Esophagus squamous epithelium (tissue), 5 donors: Measurements from ENCODE around the gene C1orf53. TPM values are rescaled to one million over a fixed set of nuclear protein-coding genes. Genes with fewer than 3 reads are reported as not detected.

Experiments used
- DNase-seq: peaks from one replicate; lab custom pipeline; 2025; lab: John Stamatoyannopoulos, UW
- H3K27ac ChIP-seq, 4 donors: fragments of 200-600 bp; sonication (generic); one replicate each; pipeline ENCODE4 v1.5.1; 2016 to 2019; ENCODE audit warnings: mild to moderate bottlenecking in 1 of 4
- H3K27me3 ChIP-seq, 4 donors: fragments of 200-600 bp; sonication (generic); 1 replicate in 3 of 4; 2 replicates in 1 of 4; pipeline versions ENCODE4 v1.5.1 to v1.6.0; 2017 to 2021; ENCODE audit warnings: antibody characterized with exemption in 1 of 4
- H3K36me3 ChIP-seq, 3 donors: fragments of 200-600 bp; sonication (generic); one replicate each; pipeline ENCODE4 v1.5.1; 2016 to 2019
- H3K4me1 ChIP-seq, 3 donors: fragments of 200-600 bp; sonication (generic); one replicate each; pipeline ENCODE4 v1.5.1; 2017 to 2019
- H3K4me3 ChIP-seq, 4 donors: fragments of 200-600 bp; sonication (generic); 1 replicate in 3 of 4; 2 replicates in 1 of 4; pipeline ENCODE4 v1.5.1; 2016 to 2019; ENCODE audit warnings: mild to moderate bottlenecking in 2 of 4, moderate library complexity in 1 of 4
- H3K9me3 ChIP-seq, 3 donors: fragments of 200-600 bp; sonication (generic); one replicate each; pipeline ENCODE4 v1.5.1; 2016 to 2019
- POLR2A ChIP-seq, 4 donors: fragments of 450-650 bp; IDR thresholded peaks; one replicate each; pipeline ENCODE4 v1.6.1; 2017; ENCODE audit warnings: antibody characterized with exemption in 4 of 4, mild to moderate bottlenecking in 4 of 4, moderate library complexity in 3 of 4
- WGBS, 2 donors: methylation state at CpG; one replicate each; pipeline ENCODE4 v1.1.5; 2018; 5-methylcytosine and 5-hydroxymethylcytosine counted together
- intact Hi-C: fragments of 100-400 bp; cut with DNase I; formaldehyde crosslinking; loops from one replicate; pipeline ENCODE4 v1.15.0; 2022
- total RNA-seq, 4 donors: library from RNA; depleted of rRNA; stranded (reverse); fragments of >200 nt; gene quantifications; one replicate each; pipeline ENCODE4 v1.1.0, GENCODE V29; 2016
- TF ChIP-seq, protein P1 (sequence below), 6 experiments: fragments of 450-650 bp in 4 of 6; fragments of 200-600 bp in 2 of 6; sonication (generic) in 2 of 6; IDR thresholded peaks; one replicate each; pipeline ENCODE4 v1.5.1; 2016 to 2019; ENCODE audit warnings: antibody characterized with exemption in 6 of 6, mild to moderate bottlenecking in 4 of 6, moderate library complexity in 4 of 6
- donor health status: DM: yes; HTN: yes; CAD: no.

C1orf53 gene
- total RNA-seq, 4 donors from 2014 or later = 3.4 to 7.2 TPM; not detected in 2

DNA sequence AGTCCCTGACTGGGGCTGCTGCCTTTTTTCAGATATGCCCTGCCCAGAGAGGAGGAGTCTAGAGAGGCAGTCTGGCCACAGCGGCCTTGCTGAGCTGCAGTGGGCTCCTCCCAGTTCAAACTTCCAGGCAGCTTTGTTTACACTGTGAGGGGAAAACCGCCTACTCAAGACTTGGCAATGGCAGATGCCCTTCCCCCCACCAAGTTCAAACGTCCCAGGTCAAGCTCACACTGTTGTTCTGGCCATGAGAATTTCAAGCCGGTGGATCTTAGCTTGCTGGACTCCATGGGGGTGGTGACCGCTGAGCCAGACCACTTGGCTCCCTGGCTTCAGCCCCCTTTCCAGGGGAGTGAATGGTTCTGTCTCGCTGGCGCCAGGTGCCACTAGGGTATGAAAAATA lies 18.3 kb upstream of the C1orf53 start:
- peaks cover 0 to 24% (median 0%) of the 10 kb centered on the region in 4 donors for H3K27me3 ChIP-seq
- H3K9me3 ChIP-seq = no peaks in the 10 kb centered on the region
- no peaks in the 10 kb centered on the region for H3K4me1 ChIP-seq
- no peak overlapping the region for H3K4me3 ChIP-seq
- DNase-seq = no peak
- intact Hi-C loops = no loop called here
- no peaks in the 10 kb centered on the region for H3K36me3 ChIP-seq
- H3K27ac ChIP-seq = no peak overlapping the region
- TF ChIP-seq POLR2A (IDR thresholded peaks at IDR 0.05) = no peak
- TF ChIP-seq, protein P1, sequence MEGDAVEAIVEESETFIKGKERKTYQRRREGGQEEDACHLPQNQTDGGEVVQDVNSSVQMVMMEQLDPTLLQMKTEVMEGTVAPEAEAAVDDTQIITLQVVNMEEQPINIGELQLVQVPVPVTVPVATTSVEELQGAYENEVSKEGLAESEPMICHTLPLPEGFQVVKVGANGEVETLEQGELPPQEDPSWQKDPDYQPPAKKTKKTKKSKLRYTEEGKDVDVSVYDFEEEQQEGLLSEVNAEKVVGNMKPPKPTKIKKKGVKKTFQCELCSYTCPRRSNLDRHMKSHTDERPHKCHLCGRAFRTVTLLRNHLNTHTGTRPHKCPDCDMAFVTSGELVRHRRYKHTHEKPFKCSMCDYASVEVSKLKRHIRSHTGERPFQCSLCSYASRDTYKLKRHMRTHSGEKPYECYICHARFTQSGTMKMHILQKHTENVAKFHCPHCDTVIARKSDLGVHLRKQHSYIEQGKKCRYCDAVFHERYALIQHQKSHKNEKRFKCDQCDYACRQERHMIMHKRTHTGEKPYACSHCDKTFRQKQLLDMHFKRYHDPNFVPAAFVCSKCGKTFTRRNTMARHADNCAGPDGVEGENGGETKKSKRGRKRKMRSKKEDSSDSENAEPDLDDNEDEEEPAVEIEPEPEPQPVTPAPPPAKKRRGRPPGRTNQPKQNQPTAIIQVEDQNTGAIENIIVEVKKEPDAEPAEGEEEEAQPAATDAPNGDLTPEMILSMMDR (IDR thresholded peaks at IDR 0.05) = no peak
- 43% methylated on average over 2 of the region's 7 CpGs; no CpG with 5 or more reads in 1 of the 2 donors for WGBS, 2 donors

- no peaks in the 10 kb centered on the region for H3K36me3 ChIP-seq
- no peak overlapping the region for H3K27ac ChIP-seq
- no peak for DNase-seq
- peaks cover 0 to 45% (median 2%) of the 10 kb centered on the region in 4 donors for H3K27me3 ChIP-seq
- no peaks in the 10 kb centered on the region for H3K4me1 ChIP-seq
- H3K4me3 ChIP-seq = no peak overlapping the region
- TF ChIP-seq, protein P1 (IDR thresholded peaks at IDR 0.05) = no peak
- TF ChIP-seq POLR2A (IDR thresholded peaks at IDR 0.05) = no peak
- 60 to 82% methylated on average over 2 of the region's 2 CpGs for WGBS, 2 donors
- no peaks in the 10 kb centered on the region for H3K9me3 ChIP-seq
- intact Hi-C loops = no loop called here
Observed at GRCh38 chr1:197890936-197891335, 11.5 kb upstream of the C1orf53 start.

- Histone ChIP-seq H3K9me3 (no peaks in the 10 kb centered on the region), H3K4me1 (no peaks in the 10 kb centered on the region), H3K27ac (no peak overlapping the region), H3K27me3 (peaks cover 0 to 58% (median 2%) of the 10 kb centered on the region in 4 donors), H3K36me3 (no peaks in the 10 kb centered on the region), H3K4me3 (no peak overlapping the region)
- no peak for DNase-seq
- intact Hi-C loops = no loop called here
- TF ChIP-seq, protein P1 (IDR thresholded peaks at IDR 0.05) = no peak
- TF ChIP-seq POLR2A (IDR thresholded peaks at IDR 0.05) = no peak
Observed at GRCh38 chr1:197892684-197893083, 9.7 kb upstream of the C1orf53 start.

GRCh38 chr1:197896301-197896700 lies 6.1 kb upstream of the C1orf53 start:
- Histone ChIP-seq H3K4me3 (no peak overlapping the region), H3K27me3 (peaks cover 0 to 58% (median 2%) of the 10 kb centered on the region in 4 donors), H3K9me3 (no peaks in the 10 kb centered on the region), H3K36me3 (no peaks in the 10 kb centered on the region), H3K4me1 (no peaks in the 10 kb centered on the region), H3K27ac (no peak overlapping the region)
- intact Hi-C loops = no loop called here
- DNase-seq = no peak
- TF ChIP-seq, protein P1 (IDR thresholded peaks at IDR 0.05) = no peak
- no peak for TF ChIP-seq POLR2A (IDR thresholded peaks at IDR 0.05)
- 85 to 88% methylated on average over 2 of the region's 2 CpGs for WGBS, 2 donors

DNA sequence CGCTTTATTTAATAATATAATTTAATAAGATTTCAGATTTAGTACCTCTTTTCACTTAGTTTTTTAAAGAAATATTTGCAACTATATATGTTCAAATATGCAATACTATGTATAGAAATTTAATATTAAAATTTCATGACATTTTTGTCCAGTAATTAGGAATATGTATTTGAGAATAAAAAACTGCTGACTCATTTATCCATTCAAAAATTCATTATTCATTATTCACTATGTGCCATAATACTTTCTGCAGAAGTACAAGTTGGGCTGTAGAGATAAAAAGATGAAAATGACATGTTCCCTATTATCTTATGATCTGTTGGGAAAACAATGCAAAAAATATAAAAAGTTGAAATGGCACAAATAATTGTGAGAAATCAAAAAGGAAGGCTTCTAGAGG lies 3.4 kb upstream of the C1orf53 start:
- H3K27ac ChIP-seq = no peak overlapping the region
- peaks cover 0 to 44% (median 0%) of the 10 kb centered on the region in 4 donors for H3K27me3 ChIP-seq
- intact Hi-C loops = no loop called here
- H3K4me1 ChIP-seq = peaks cover 4 to 14% (median 6%) of the 10 kb centered on the region in 3 donors
- H3K36me3 ChIP-seq = no peaks in the 10 kb centered on the region
- H3K4me3 ChIP-seq = no peak overlapping the region
- 91 to 92% methylated on average over 1 of the region's 1 CpG for WGBS, 2 donors
- no peak for DNase-seq
- H3K9me3 ChIP-seq = no peaks in the 10 kb centered on the region
- TF ChIP-seq, protein P1 (IDR thresholded peaks at IDR 0.05) = no peak
- no peak for TF ChIP-seq POLR2A (IDR thresholded peaks at IDR 0.05)
